HepG2 (cell line): ENCODE data around the gene FBP1. TPM values are rescaled to one million over a fixed set of nuclear protein-coding genes. Genes with fewer than 3 reads are reported as not detected.
A peak's percentile ranks its signal among the peaks of the same experiment; 100 is the strongest.

Experiments used
- ATAC-seq: fragments of 200-7000 bp; cut with Tn5 transposase; 3 replicates; pipeline ENCODE4 v1.9.1; 2020; ENCODE audit warnings: mild to moderate bottlenecking, moderate library complexity
- Bru-seq: library from RNA; stranded (reverse); fragments of 400-500 nt; gene quantifications from one replicate; lab custom pipeline; 2021; lab: Mats Ljungman, UMichigan
- BruChase-seq, 2 experiments: library from RNA; stranded (reverse); fragments of 400-500 nt; gene quantifications; one replicate each; lab custom pipeline; 2021; lab: Mats Ljungman, UMichigan
- BruUV-seq: library from RNA; stranded (reverse); fragments of 400-500 nt; replicated peaks from 2 replicates; lab custom pipeline; 2021; lab: Mats Ljungman, UMichigan
- CTCF ChIA-PET: fragments of 300-600 bp; formaldehyde crosslinking; extraction: SDS; loops from one replicate; lab custom pipeline; 2021; ENCODE audit warnings: low total read pairs, inconsistent platforms, low intra/inter-chr PET ratio; lab: Yijun Ruan, JAX
- POLR2A ChIA-PET: fragments of 350-600 bp; sonication (Branson Sonifier 250); formaldehyde crosslinking; loops from one replicate; lab custom pipeline; 2020; ENCODE audit warnings: antibody characterized with exemption, inconsistent platforms; lab: Yijun Ruan, JAX
- DNase-seq: peaks from one replicate; pipeline ENCODE4 v3.0.0-alpha.2; 2015; ENCODE audit warnings: low spot score
- FAIRE-seq: peaks from 3 replicates; lab custom pipeline; 2011; peaks lifted over from hg19 to GRCh38; lab: Jason Lieb, UNC
- H2AFZ ChIP-seq: one replicate; pipeline ENCODE4 v1.6.1; 2011; ENCODE audit warnings: low read length, inconsistent platforms
- H3K27ac ChIP-seq: fragments of 300-600 bp; 3 replicates; pipeline ENCODE4 v1.8.0; 2011; ENCODE audit warnings: mixed run types, mild to moderate bottlenecking, mixed read lengths, low read length, inconsistent platforms; ENCODE audit not compliant: insufficient read depth; ENCODE audit errors: extremely low read length
- H3K27me3 ChIP-seq, 2 experiments: fragments of 200-600 bp in 1 of 2; 2 replicates in 1 of 2; 3 replicates in 1 of 2; pipeline versions ENCODE4 v1.6.0 to v1.8.0; 2011; ENCODE audit warnings: low read length in 2 of 2, mild to moderate bottlenecking in 2 of 2, moderate library complexity in 2 of 2, inconsistent platforms in 1 of 2; ENCODE audit not compliant: insufficient read depth in 2 of 2, control insufficient read depth in 1 of 2
- H3K36me3 ChIP-seq, 2 experiments: fragments of 200-600 bp in 1 of 2; replicated peaks in 1 of 2; 2 replicates in 1 of 2; 3 replicates in 1 of 2; pipeline versions ENCODE4 v1.5.1 to v1.8.0; 2011; ENCODE audit warnings: low read length in 2 of 2, inconsistent platforms in 1 of 2; ENCODE audit not compliant: insufficient read depth in 2 of 2, control insufficient read depth in 1 of 2
- H3K4me1 ChIP-seq: 2 replicates; pipeline ENCODE4 v1.5.1; 2012; ENCODE audit warnings: low read length, inconsistent platforms; ENCODE audit not compliant: insufficient read depth
- H3K4me2 ChIP-seq: 2 replicates; pipeline ENCODE4 v1.6.0; 2011; ENCODE audit warnings: low read depth, low read length, inconsistent platforms
- H3K4me3 ChIP-seq, 3 experiments: fragments of 200-600 bp in 1 of 3; sonication (generic), shearing (Covaris generic) in 1 of 3; replicated peaks in 1 of 3; 2 replicates each; pipeline ENCODE4 v1.5.1; 2011 to 2016; ENCODE audit warnings: low read length in 3 of 3, inconsistent platforms in 2 of 3, low read depth in 2 of 3, mild to moderate bottlenecking in 2 of 3, control low read depth in 1 of 3, mixed read lengths in 1 of 3; ENCODE audit not compliant: insufficient read depth in 1 of 3
- H3K79me2 ChIP-seq: one replicate; pipeline ENCODE4 v1.6.1; 2011; ENCODE audit warnings: low read length, inconsistent platforms; ENCODE audit not compliant: insufficient read depth
- H3K9ac ChIP-seq: 2 replicates; pipeline ENCODE4 v1.6.0; 2011; ENCODE audit warnings: mild to moderate bottlenecking, low read depth, low read length, inconsistent platforms; ENCODE audit not compliant: insufficient read depth
- H3K9me3 ChIP-seq: 2 replicates; pipeline ENCODE4 v1.5.1; 2012; ENCODE audit warnings: mild to moderate bottlenecking, low read length
- H4K20me1 ChIP-seq: 2 replicates; pipeline ENCODE4 v1.6.0; 2011; ENCODE audit warnings: inconsistent platforms, mild to moderate bottlenecking, low read length, moderate library complexity; ENCODE audit not compliant: insufficient read depth
- DNMT1 ChIP-seq: sonication (generic); formaldehyde crosslinking; IDR thresholded peaks from 2 replicates; pipeline ENCODE4 v1.5.1; 2020; ENCODE audit warnings: mild to moderate bottlenecking, missing genetic modification reagents
- RFX5 ChIP-seq: IDR thresholded peaks from 2 replicates; pipeline ENCODE4 v1.6.1; 2011; ENCODE audit warnings: low read depth, low read length, improper control_type of control experiment
- ZNF768 ChIP-seq: sonication (generic); formaldehyde crosslinking; IDR thresholded peaks from 2 replicates; pipeline ENCODE4 v1.4.0; 2020; ENCODE audit warnings: missing genetic modification reagents
- WGBS: methylation state at CpG from one replicate; pipeline ENCODE4 v1.1.6; 2017; ENCODE audit warnings: low lambda C conversion rate; 5-methylcytosine and 5-hydroxymethylcytosine counted together
- in situ Hi-C: cut with HindIII; loops from 2 replicates; pipeline ENCODE4 v1.10.0; 2017; ENCODE audit warnings: low pct_unique_long_range_greater_than_20kb; ENCODE audit not compliant: extremely low pct_ligation_motif_present
- intact Hi-C: fragments of 100-400 bp; cut with micrococcal nuclease; formaldehyde crosslinking; loops from one replicate; pipeline ENCODE4 v1.10.0; 2022; ENCODE audit not compliant: unreplicated experiment
- long read RNA-seq, 2 experiments: library from RNA in 1 of 2; library from polyadenylated mRNA in 1 of 2; stranded (forward) in 1 of 2; unstranded in 1 of 2; transcript quantifications; one replicate each; pipeline ENCODE4 v2.0.0, GENCODE V29; 2019 to 2022
- polyA minus RNA-seq, 3 experiments: library from RNA; depleted of rRNA, polyadenylated mRNA; stranded (reverse); fragments of >200 nt; gene quantifications; 2 replicates each; pipeline ENCODE4 v1.2.3, GENCODE V29; 2011; ENCODE audit warnings: low replicate concordance in 1 of 3
- polyA plus RNA-seq, 8 experiments: library from polyadenylated mRNA; depleted of rRNA in 3 of 8; stranded (reverse) in 7 of 8; unstranded in 1 of 8; fragments of >200 nt; fragmentation: Illumina TruSeq in 4 of 8; extraction: Trizol in 4 of 8; gene quantifications; 2 replicates each; pipeline versions ENCODE4 v1.2.1 to v1.2.3, GENCODE V29; 2011 to 2016; ENCODE audit warnings: low read depth in 4 of 8, missing spikeins in 1 of 8, mixed read lengths in 1 of 8; ENCODE audit not compliant: insufficient read depth in 1 of 8
- total RNA-seq, 5 experiments: library from RNA; depleted of rRNA; stranded (reverse); fragments of >200 nt; fragmentation: Illumina TruSeq; extraction: Trizol; gene quantifications; 2 replicates each; pipeline ENCODE4 v1.2.3, GENCODE V29; 2016; ENCODE audit warnings: low read depth in 1 of 5

Gene FBP1
- total RNA-seq (2016; rRNA removed; fragmentation: Illumina TruSeq; extraction: Trizol), result 0.28 and 0.29 TPM in 2 replicates
- total RNA-seq (2016; cell fraction: cytosol; rRNA removed; fragmentation: Illumina TruSeq; extraction: Trizol; ENCODE audit: low read depth), result not detected in 2 replicates
- total RNA-seq (2016; cell fraction: insoluble cytoplasmic fraction; rRNA removed; fragmentation: Illumina TruSeq; extraction: Trizol), result not detected in 2 replicates
- 0.12 and 0.17 TPM in 2 replicates for total RNA-seq (2016; cell fraction: membrane; rRNA removed; fragmentation: Illumina TruSeq; extraction: Trizol)
- total RNA-seq (2016; cell fraction: nucleus; rRNA removed; fragmentation: Illumina TruSeq; extraction: Trizol), result not detected in 2 replicates
- polyA plus RNA-seq (2011; rRNA removed), result 0.22 and 0.53 TPM in 2 replicates
- polyA plus RNA-seq (2011; cell fraction: cytosol; rRNA removed), result 0.17 and 0.32 TPM in 2 replicates
- 0.14 TPM in 2 replicates for polyA plus RNA-seq (2011; cell fraction: nucleus; rRNA removed)
- 0.83 and 1.6 TPM in 2 replicates for polyA plus RNA-seq (2012)
- polyA plus RNA-seq (2016; cell fraction: cytosol; fragmentation: Illumina TruSeq; extraction: Trizol; ENCODE audit: low read depth), result 0.16 and 0.26 TPM in 2 replicates
- polyA plus RNA-seq (2016; cell fraction: insoluble cytoplasmic fraction; fragmentation: Illumina TruSeq; extraction: Trizol; ENCODE audit: low read depth), result 0.24 TPM in 1 of 2 replicates, not detected in the other
- polyA plus RNA-seq (2016; cell fraction: membrane; fragmentation: Illumina TruSeq; extraction: Trizol; ENCODE audit: low read depth), result 0.18 and 0.47 TPM in 2 replicates
- polyA plus RNA-seq (2016; cell fraction: nucleus; fragmentation: Illumina TruSeq; extraction: Trizol; ENCODE audit: insufficient read depth, low read depth), result not detected in 2 replicates
- 0.23 TPM in 1 of 2 replicates, not detected in the other for polyA minus RNA-seq (2011; rRNA and poly(A)+ RNA removed; ENCODE audit: low replicate concordance)
- polyA minus RNA-seq (2011; cell fraction: cytosol; rRNA and poly(A)+ RNA removed), result not detected in 2 replicates
- polyA minus RNA-seq (2011; cell fraction: nucleus; rRNA and poly(A)+ RNA removed), result not detected in 2 replicates
- Bru-seq, nascent RNA, result percentile 10 among the genes with signal in this experiment
- percentile 9 among the genes with signal in this experiment for BruChase-seq, experiment 1, labeled RNA remaining after a 6-hour chase
- BruChase-seq, experiment 2, labeled RNA remaining after a 2-hour chase, result percentile 3 among the genes with signal in this experiment
- long read RNA-seq, experiment 1, result 0 reads
- long read RNA-seq, experiment 2, partial matches to known transcripts, result 1 of 1 reads
- long read RNA-seq, experiment 2, other reads (novel, unspliced or antisense), result 0 of 1 reads

DNA sequence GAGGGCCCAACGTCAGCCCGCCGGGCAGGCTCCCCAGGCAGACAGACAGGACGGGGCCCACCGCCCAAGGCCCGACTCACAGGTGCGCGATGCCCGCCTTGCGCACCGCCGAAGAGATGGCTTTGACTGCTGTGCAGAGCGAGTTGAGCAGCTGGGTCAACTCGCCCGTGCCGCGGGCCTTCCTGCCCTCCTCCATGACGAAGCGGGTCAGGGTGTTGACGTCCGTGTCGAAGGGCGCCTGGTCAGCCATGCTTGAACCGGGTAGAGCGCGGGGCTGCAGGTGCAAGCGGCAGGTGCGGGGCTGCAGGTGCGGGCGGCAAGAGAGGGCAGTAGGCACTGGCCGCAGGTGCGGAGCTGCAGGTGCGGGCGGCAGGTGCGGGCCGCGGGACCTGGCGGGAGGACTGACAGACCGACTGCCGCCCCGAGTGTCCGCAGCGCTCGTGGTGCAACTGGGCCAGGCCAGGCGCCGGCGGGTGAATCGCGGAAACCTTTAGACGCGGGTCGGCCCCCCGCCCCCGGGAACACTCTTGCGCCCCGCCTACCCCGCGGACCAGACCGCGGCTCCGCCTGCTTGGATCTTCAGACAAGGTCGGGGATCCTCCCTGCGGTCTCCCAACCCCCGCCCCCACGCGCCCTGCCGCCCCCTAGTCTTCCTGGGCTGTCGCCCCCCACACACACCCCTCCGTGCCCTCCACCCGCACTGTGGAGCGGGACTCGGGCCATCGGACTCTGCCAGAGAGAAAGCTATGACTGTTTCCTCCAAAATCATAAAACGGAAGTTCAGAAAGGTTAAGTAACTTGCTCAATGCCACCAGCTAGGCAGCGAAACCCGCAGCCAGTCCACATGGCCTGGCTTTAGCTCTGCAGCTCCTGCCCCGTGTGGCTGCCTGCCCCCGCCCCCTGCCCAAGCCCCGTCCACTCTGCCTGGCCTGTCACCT is at the start of gene FBP1:
FBP1 (minus strand) TSS at position 458 of the 938 bp plus-strand sequence; CDS start at position 250, 208 bp downstream.
- BruUV-seq, result no TSS peak
- H3K4me2 ChIP-seq, result peak within 1 kb of the TSS; percentile 41
- ChIA-PET CTCF (no interaction called here), POLR2A (no interaction called here)
- H3K9ac ChIP-seq, result no peak within 1 kb of the TSS
- TF ChIP-seq ZNF768 (CRISPR knock-in tag), result peak; percentile 79
- 0 out of 2 replicates have a peak, but pooled peaks have one; percentile 22 for TF ChIP-seq DNMT1
- TF ChIP-seq RFX5, result no peak
- FAIRE-seq, result no peak
- no peak within 1 kb of the TSS for H3K27ac ChIP-seq
- H3K36me3 ChIP-seq, result no peaks in the 10 kb centered on the region
- H4K20me1 ChIP-seq, result no peaks in the 10 kb centered on the region
- H3K9me3 ChIP-seq, result no peaks in the 10 kb centered on the region
- in situ Hi-C loops, result no loop called here
- intact Hi-C loops, result no loop called here
- H3K4me3 ChIP-seq, result peak within 1 kb of the TSS in 1 of 3 experiments; percentile 48; a peak in 2 of 6 replicates
- peaks cover 4 to 19% of the 10 kb centered on the region in 2 experiments; a peak in 3 of 5 replicates for H3K27me3 ChIP-seq
- H2AFZ ChIP-seq, result no peak within 1 kb of the TSS
- peaks cover 10% of the 10 kb centered on the region; the same call in 1 of the 2 replicates for H3K4me1 ChIP-seq
- no peaks in the 10 kb centered on the region for H3K79me2 ChIP-seq
- peak; percentile 57 for ATAC-seq
- 75% methylated on average over 42 of the region's 79 CpGs for WGBS
- no peak for DNase-seq
